Activated naive CD8-positive, alpha-beta T cell treated with anti-CD3 and anti-CD28 coated beads, Interleukin-2, amount 50 U/mL, for 16 hours (primary cell): ENCODE measurements around the gene MCUB.
A peak's percentile ranks its signal among the peaks of the same experiment; 100 is the strongest.
"Not testable (repeated sequence)": the region's sequence is repeated elsewhere in the genome, so short reads cannot be mapped to it uniquely, and the experiment has no call there.

Experiments used
- DNase-seq: peaks from one replicate; pipeline ENCODE4 v3.0.0-alpha.2; 2020; ENCODE audit warnings: low read depth, low spot score

MCUB gene

DNA sequence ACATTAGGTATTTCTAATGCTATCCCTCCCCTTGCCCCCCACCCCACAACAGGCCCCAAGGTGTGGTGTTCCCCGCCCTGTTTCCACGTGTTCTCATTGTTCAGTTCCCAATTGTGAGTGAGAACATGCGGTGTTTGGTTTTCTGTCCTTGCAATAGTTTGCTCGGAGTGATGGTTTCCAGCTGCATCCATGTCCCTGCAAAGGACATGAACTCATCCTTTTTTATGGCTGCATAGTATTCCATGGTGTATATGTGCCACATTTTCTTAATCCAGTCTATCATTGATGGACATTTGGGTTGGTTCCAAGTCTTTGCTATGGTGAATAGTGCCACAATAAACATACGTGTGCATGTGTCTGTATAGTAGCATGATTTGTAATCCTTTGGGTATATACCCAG is 20.0 kb downstream of the MCUB start:
- DNase-seq: not testable (repeated sequence)

DNA sequence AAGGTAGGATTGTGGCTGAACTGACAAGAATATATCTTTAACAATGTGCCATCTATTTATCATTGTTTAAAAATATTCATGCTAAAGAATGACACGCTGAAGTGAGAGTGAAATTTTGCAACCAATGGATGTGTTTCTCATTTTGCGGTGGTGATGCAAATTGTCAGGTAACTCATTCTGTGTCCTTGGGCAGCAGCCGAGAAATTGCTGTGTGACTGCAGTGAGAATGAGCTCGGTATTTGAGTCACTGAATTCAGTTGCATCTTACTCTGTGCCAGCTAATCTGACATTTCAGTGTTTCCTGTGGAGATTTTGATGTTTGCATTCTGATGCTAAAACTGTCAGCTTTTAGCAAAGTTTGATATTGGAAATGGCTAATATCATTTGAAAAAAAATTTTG is 28.1 kb downstream of the MCUB start:
- DNase-seq: peak; percentile 20

DNA sequence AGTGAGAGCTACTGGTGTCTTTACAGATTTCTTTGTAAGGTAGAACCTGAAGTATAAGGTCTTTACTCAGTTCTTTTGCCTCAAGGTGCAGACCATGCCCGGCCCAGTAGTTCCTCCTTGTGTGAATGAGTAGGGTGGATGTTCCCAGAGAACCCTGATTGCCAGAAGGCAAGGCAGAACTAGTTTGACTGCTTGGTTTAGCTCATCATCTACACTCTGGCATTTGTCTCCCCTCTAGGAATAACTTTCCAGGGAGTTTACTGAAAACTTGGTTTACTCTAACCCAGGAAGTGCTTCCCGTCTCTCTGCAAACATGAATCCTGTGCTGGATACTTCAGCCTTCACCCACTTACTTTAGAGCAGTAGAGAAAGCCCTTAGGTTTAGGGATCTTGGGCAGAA is 29.1 kb downstream of the MCUB start:
- no peak for DNase-seq

DNA sequence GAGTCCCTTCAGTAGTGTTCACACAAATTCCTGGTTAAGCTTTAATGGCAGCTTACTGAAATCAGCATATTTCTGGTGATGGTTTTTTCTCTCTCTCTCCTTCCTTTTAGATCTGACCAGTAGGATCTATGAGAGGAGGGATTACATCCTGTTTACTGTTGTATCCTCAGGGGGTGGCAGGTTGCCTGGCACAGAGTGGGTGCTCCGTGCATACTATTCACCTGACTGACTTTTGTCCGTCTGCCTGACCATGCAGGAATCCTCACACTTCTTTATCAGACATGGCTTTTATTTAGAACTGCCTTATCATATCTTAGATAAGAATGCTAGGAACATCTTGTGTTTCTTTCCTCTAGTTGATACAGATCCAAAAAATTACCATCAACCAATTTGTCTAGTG is 29.6 kb downstream of the MCUB start:
- no peak for DNase-seq

DNA sequence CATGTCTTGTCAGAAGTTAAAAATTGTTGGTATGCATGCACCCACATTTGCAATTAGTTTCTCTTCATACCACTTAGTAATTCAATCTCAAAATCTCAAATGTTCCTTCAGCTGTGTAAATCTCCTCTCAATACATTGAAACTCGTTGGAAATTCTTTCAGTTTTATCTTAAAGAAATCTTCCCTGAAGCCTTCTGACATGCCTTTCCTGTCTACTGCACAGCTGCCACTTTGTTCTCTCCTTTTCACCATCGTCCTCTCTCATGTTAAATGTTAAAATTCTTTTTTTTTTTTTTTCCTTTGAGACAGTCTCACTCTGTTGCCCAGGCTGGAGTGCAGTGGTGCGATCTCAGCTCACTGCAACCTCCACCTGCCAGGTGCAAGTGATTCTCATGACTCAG is 30.9 kb downstream of the MCUB start:
- no peak for DNase-seq

DNA sequence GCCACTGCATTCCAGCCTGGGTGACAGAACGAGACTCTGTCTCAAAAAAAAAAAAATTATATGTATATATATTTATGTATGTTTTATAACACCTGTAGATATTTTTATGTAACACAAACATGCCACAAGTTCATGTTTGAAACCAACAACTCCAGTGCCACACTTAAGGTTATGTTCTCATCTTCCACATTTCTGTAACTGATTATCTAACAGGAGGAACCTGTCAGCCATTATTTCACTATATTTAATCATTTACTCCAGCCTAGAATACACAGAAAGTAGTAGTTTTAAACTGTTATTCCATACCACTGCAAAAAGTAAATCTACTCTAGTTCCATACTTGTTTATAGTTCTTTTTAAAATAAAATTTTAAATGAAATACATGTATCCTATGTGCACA is 32.3 kb downstream of the MCUB start:
- DNase-seq: no peak

DNA sequence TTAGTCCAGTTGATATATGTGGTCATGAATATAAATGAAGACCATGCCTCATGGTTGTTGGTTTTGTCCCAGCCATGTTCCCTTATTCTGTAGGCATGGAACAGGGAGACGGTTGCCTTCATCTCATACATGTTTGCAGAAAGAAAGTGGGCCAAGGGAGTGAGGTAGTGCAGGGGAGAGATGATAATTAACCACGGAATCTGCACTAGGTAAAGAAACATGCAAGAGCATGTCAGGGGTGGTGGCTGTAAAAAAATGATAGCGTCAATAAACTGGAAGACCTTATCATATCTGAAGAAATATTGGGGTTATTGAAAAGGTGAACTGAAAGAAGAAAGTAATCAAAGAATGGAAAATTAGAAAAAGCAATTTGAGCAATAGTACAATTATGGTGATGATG is 35.1 kb downstream of the MCUB start:
- not testable (repeated sequence) for DNase-seq

DNA sequence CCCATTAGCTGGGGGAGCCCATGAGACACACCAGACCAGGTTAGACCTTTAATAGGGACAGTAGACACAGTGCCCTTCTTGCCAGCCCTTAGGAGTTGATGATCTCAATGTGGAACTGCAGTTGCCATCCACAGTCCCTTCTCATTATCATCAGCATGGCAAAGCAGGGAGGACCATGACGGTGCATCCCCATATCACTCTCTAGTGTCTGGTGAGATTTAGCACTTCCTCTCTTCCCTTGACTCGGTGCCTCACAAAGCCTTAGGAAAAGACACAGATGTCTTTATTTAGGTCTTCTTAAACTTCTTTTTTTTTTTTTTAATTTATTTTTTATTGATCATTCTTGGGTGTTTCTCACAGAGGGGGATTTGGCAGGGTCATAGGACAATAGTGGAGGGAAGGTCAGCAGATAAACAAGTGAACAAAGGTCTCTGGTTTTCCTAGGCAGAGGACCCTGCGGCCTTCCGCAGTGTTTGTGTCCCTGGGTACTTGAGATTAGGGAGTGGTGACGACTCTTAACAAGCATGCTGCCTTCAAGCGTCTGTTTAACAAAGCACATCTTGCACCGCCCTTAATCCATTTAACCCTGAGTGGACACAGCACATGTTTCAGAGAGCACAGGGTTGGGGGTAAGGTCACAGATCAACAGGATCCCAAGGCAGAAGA is 36.5 kb downstream of the MCUB start:
- DNase-seq: not testable (repeated sequence)

DNA sequence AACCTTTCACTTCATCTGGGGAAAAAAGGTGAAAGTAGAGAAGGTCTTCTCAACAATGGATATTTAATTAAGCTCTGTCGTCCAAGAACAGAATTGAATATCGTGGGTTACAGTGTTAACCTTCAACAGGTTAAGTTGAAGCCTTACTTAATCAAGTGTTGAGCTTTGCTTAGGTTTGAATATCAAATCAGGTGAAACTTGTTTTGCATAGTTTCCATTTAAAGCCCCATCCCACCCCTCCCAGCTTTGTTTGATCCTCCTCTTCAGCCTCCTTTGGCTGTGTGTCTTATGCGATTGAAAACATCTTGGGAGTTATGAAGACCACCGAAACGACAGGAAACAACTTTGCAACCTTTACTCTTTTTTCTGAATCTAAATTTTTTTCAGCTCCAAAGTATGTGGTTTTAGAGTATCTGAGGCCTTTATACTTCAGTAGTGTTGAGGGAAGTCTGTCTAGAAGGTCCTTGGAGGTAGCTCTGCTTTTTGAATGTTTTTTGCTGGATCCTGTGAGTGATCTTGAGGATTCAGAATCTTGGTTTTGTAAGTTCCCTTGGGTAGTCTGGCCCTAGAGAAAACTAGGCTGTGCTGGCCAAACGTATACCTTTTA is 39.1 kb downstream of the MCUB start:
- no peak for DNase-seq

DNA sequence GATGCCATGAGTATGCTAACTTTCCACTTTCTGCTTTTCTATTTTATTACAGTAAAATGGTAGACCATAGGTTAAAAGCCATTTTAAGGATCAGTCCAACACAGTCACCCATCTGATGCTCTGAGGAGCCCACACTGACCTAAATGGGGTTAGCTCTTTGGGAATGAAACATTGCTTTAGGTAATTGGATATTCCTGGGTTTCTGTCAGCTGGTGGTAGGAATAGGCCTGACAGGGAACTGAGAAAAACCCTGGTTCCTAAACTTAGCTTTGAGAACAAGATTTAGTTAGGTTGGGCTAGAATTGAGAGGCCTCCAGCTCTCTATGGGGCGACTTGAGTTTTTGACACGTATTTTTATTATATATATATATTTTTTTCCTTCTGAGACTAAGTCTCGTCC is 40.4 kb downstream of the MCUB start:
- no peak for DNase-seq

DNA sequence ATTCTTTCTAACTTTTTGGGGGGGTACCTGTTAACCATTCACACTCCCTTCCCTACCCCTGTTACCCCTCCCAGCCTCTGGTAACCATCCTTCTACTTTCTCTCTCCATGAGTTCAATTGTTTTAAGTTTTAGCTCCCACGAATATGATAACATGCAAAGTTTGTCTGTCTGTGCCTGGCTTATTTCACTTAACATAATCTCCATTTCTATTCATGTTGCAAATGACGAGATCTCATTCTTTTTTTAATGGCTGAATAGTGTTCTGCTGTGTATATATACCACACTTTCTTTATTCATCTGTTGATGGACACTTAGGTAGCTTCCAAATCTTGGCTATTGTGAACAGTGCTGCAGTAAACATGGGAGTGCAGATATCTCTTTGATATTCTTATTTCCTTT is 41.3 kb downstream of the MCUB start:
- DNase-seq: no peak

DNA sequence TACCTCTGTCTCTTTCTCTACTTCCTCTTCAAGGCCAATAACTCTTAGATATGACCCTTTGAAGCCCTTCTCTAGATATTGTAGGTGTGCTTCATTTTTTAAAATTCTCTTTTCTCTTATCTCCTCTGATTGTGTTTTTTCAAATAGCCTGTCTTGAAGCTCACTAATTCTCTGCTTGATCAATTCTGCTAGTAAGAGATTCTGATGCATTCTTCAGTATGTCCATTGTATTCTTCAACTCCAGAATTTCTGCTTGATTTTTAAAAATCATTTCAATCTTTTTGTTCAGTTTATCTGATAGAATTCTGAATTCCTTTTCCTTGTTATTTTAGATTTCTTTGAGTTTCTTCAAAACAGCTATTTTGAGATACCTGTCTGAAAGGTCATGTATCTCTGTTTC is 47.9 kb downstream of the MCUB start:
- no peak for DNase-seq

DNA sequence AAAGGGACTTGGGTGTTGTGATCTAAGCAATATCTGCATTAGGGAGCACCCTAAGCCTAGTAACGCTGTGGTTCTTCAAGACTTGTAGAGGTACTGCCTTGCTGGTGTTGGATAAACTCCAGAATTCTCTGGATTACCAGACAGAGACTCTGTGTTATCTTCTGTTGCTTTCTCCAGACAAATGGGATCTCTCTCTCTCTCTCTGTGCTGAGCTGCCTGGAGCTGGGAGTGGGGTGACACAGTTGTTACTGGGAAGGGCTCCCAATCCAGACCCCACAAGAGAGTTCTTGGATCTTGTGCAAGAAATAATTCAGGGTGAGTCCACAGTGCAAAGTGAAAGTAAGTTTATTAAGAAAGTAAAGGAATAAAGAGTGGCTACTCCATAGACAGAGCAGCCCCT is 48.8 kb downstream of the MCUB start:
- DNase-seq: no peak

DNA sequence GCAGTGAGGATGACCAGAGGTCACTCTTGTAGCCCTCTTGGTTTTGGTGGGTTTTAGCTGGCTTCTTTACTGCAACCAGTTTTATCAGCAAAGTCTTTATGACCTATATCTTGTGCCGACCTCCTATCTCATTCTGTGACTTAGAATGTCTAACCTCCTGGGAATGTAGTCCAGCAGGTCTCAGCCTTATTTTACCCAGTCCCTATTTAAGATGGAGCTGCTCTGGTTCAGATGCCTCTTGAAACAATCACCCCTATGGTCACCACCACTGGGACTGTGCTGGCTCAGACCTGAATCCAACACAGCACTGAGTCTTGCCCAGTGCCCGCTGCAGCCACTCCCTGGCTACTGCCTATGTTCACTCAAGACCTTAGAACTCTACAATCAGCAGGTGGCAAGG is 49.4 kb downstream of the MCUB start:
- no peak for DNase-seq

DNA sequence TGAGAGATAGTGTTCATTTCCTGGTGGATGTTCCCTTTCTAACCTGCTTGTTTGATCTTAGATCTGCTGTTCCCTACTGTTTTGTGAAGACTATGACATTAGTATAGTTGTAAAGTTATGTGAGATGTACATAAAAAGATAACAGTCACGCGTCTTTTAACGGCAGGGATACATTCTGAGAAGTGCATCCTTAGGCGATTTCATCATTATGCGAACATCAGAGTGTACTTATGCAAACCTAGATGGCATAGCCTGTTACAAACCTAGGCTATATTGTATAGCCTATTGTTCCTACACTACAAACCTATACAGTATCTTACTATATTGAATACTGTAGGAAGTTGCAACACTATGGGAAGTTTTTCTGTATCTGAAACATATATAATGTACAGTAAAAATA is 50.4 kb downstream of the MCUB start:
- no peak for DNase-seq

DNA sequence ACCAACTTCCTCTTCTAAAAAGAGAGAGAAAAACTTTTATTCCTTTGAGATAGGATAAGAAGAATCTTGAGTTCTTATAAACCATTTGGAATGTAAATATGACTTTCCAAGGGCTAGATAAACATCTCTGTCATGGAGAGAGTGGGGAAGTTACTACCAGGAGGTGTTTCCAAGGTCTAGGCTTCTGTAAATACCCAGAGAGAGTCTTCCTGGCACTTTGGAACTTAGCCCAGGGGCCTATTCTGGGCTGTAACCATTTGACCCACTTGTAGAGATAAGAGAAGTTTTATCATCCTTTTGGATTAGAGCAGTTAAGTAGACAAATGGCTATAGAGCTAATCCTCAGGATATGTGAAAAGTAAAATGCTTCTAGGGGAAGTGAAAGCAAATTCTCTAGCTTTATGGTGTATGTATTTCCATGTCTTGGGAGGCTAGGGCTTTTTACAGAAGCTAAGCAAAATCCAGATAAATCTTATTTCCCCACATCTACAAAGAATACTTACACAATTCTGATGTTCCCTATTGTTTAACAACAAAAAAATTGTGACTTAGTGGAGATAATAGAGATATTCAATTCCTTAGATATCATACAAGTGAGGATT is 51.1 kb downstream of the MCUB start:
- DNase-seq: no peak

DNA sequence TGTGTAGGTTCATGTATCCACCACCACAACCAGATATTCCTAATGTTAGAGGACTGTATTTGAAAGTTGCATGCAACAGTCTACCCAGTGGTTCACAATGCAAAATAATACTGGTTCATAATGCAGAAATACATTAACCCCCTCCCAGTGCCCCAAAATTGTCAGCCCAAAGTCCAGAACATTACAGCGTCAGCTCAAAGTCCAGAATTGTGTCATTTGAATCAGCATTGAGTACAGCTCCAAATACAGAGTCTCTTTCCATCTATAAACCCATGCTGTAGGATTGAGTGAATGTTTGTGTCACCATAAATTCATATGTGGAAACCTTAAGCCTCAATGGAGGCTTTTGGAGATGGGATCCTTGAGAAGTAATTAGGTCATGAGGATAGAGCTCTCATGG is 54.0 kb downstream of the MCUB start:
- no peak for DNase-seq

DNA sequence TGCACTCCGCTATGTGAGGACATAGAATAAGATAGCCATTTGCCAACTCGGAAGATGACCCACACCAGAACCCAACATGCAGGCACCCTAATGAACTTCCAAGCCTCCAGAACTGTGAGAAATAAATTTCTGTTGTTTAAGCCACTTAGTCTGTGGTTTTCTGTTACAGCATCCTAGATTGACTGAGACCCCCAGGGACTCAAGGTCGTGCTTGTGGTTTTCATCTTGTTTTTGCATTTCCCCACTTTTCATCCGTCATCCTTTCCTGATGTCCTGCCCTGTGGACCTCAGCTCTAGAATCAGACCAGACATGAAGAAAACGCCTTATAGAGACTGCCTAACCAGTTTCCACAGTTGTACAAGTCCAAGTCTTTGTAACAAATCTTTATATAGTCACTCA is 54.4 kb downstream of the MCUB start:
- no peak for DNase-seq

DNA sequence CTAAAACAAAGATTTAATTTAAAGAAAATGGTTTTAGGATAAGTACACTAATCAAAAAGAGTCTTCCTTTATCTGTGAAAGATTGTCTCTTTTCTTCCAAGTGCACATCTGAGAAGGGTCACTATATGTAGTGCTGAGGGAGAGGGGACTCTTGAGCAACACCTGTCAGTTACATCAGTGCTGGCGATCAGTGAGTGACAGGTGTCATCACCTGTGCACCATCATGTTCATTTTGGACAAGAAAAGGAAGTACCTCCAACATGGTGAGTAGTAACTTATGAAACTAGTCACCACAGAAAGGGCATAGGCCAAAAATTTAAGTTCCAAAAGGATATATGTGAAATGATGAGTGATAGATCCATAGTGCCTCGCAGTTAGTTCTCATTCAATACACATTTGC is 55.7 kb downstream of the MCUB start:
- no peak for DNase-seq

DNA sequence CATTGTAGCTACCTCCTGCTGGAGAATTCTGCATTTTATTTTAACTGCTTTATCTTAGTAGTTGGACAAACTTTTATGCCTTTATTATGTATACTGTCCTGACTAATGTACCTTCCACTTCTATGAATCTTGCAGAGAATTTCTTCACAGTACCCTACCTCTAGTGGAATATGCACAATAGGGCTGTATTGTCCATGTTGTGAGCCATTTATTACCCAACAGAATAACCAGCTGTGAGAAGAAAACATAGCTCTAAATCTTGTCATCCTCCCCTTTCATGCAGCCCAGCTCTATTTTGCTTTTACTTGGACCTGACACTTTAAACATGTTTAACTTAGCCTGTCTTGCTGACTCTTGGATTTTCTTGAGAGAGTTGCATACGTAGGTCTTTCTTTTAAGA is 56.2 kb downstream of the MCUB start:
- DNase-seq: no peak

DNA sequence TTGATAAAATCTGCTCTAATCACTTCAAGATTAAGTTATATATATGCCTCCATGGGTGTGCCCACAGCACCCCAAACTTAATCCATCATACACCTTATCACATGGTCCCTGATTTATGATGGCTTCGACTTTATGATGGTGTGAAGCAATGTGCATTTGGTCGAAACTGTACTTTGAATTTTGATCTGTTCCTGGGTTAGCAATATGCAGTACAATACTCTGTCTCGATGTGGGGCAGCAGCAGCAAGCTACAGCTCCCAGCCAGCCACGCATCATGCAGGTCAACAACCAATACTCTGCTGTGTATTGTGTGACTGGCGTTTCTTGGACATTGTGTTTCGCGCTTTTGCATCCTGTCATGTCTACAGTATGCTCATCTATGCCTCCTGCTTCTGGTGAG is 62.6 kb downstream of the MCUB start:
- no peak for DNase-seq

DNA sequence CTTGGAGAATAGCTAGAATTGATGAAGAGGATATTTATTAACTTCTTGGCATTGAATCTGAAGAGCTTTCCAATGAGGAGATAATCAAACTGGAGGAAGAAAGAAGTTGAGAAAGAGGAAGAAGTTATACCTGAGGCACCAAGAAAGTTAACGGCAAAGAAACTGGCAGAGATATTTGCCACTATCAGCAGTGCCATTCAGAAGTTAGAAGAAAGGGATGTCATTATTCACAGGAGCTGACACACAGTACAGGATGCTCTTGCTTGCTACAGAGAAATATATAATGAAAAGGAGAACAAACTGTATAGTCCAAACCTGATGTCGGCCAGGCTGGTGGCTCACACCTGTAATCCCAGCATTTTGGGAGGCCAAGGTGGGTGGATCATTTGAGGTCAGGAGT is 64.5 kb downstream of the MCUB start:
- DNase-seq: no peak

DNA sequence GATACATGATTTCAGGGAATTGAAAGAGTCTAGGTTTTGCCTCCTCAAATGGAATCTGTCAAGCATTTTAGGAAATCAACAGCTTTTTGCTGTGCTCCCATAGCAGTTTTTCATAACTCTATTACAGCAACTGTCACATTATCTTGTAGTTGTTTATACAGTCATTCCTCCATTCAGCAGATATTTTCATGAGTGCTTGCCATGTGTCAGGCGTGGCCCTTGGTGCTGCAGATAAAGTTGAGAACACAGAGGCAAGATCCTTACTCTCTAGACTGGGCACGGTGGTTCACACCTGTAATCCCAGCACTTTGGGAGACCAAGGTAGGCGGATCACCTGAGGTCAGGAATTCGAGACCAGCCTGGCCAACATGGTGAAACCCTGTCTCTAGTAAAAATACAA is 67.3 kb downstream of the MCUB start:
- DNase-seq: no peak

DNA sequence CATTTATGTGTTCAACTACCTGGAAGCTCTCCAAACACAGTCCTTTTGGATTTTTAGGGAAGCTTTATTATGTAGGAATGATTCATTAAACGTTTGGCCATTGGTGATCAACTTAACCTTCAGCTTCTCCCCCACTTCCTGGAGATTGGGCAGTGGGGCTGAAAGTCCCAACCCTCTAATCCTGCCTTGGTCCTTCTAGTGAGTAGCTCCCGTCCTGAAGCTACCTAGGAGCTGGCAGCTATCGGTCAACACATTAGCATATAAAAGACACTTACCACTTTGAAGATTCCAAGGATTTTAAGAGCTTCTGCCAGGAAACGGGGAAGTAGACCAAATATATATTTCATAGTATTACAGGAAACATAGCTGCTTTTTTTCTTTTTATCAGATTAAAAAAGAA is 69.7 kb downstream of the MCUB start:
- DNase-seq: no peak
